ENCODE measurements around the gene GTPBP2.

The GTPBP2 gene

DNA sequence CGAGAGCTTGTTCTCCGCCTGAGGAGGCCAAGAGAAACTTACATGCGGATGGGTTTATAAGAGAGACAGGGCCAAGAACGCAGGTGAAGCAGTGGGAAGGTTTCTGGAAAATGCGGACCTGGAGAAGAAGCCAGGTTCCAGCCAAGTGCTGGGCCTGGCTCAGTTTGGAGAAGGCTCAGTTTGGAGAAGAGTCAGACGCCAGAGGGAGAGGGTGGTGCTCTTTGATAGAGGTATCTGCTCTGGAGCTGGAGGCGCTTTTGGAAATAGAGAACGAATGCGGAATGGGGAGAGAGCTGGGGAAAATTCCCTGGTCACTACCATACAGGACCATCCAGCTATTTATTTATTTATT lies 16.5 kb upstream of the GTPBP2 start:
- peak overlapping the region; percentile 37; the same call in 1 of the 2 replicates for H3K4me3 ChIP-seq (ENCODE audit: low read depth, low read length)
- CTCF ChIA-PET: interaction anchor here (0.5 to 3.2 kb wide), 8 partner anchors 10 to 517 kb away, joined by 3 to 14 read pairs (median 4); partner anchors contain the start of gene MAD2L1BP
- peak overlapping the region; percentile 46; the same call in 1 of the 2 replicates for H3K27ac ChIP-seq (ENCODE audit: extremely low read depth, low read depth, low read length)
- peaks cover 15 to 16% of the 10 kb centered on the region in 2 experiments; a peak in 2 of 3 replicates for H3K36me3 ChIP-seq (ENCODE audit: control insufficient read depth in 2 of 2, insufficient read depth in 1 of 2, low read length in 2 of 2)
- TF ChIP-seq, protein P1, sequence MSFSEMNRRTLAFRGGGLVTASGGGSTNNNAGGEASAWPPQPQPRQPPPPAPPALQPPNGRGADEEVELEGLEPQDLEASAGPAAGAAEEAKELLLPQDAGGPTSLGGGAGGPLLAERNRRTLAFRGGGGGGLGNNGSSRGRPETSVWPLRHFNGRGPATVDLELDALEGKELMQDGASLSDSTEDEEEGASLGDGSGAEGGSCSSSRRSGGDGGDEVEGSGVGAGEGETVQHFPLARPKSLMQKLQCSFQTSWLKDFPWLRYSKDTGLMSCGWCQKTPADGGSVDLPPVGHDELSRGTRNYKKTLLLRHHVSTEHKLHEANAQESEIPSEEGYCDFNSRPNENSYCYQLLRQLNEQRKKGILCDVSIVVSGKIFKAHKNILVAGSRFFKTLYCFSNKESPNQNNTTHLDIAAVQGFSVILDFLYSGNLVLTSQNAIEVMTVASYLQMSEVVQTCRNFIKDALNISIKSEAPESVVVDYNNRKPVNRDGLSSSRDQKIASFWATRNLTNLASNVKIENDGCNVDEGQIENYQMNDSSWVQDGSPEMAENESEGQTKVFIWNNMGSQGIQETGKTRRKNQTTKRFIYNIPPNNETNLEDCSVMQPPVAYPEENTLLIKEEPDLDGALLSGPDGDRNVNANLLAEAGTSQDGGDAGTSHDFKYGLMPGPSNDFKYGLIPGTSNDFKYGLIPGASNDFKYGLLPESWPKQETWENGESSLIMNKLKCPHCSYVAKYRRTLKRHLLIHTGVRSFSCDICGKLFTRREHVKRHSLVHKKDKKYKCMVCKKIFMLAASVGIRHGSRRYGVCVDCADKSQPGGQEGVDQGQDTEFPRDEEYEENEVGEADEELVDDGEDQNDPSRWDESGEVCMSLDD (tag by site-specific recombination; IDR thresholded peaks at IDR 0.05): no peak
- no peak for TF ChIP-seq OSR2 (tag by site-specific recombination; IDR thresholded peaks at IDR 0.05)
- no peak for TF ChIP-seq ZNF19 (tag by site-specific recombination; IDR thresholded peaks at IDR 0.05; ENCODE audit: low read depth)
- TF ChIP-seq ZNF223 (tag by site-specific recombination; IDR thresholded peaks at IDR 0.05): no peak
- no peak for TF ChIP-seq ZNF555 (tag by site-specific recombination; conservative IDR thresholded peaks at IDR 0.05)
- H3K4me1 ChIP-seq (ENCODE audit: control insufficient read depth, insufficient read depth, low read length): peaks cover 7% of the 10 kb centered on the region
- H3K9me3 ChIP-seq (ENCODE audit: control insufficient read depth, insufficient read depth, low read depth, low read length): no peaks in the 10 kb centered on the region
- POLR2A ChIA-PET: interaction anchor here (0.5 to 5.3 kb wide), 8 partner anchors 9 to 601 kb away, joined by 3 to 40 read pairs (median 4); partner anchors contain the start of genes GTPBP2, HSP90AB1, MAD2L1BP and VEGFA

DNA sequence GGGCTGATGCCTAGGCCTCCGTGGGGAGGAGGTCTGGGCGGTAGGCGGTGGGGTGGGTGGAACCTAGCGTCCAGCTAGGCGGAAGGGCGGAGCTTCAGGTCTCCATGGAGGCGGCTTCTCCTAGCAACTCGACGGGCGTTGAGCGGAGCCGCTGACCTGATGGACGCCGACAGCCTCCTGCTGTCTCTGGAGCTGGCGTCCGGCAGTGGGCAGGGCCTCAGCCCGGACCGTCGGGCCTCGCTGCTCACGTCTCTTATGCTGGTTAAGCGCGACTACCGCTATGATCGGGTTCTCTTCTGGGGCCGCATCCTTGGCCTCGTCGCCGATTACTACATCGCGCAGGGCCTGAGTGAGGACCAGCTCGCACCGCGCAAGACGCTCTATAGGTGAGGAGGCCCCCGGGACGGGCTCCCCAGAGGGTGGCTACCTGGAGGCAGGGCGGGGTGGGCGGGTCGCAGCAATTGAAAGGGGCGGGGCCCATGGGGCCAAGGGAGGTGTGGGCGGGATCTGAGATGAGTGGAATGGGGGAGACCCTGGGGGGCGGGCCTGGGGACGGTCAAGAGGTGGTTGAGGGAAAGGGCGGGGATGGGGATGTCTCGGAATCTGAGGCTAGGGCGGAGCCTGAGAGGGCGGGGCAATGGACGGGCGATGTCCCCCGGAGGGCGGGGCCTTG lies 16.0 kb upstream of the GTPBP2 start, which contains the start of gene RSPH9:
TSS of gene RSPH9 (plus strand) at position 97 of the 673 bp plus-strand sequence. CDS start at position 160, 63 bp downstream.
- CTCF ChIA-PET: interaction anchor here (0.5 to 3.2 kb wide), 9 partner anchors 9 to 517 kb away, joined by 3 to 14 read pairs (median 4); partner anchors contain the start of gene MAD2L1BP
- peaks cover 7% of the 10 kb centered on the region for H3K4me1 ChIP-seq (ENCODE audit: control insufficient read depth, insufficient read depth, low read length)
- peak within 1 kb of the TSS; percentile 37 for H3K4me3 ChIP-seq (ENCODE audit: low read depth, low read length)
- peaks cover 17 to 22% of the 10 kb centered on the region in 2 experiments for H3K36me3 ChIP-seq (ENCODE audit: control insufficient read depth in 2 of 2, insufficient read depth in 1 of 2, low read length in 2 of 2)
- peak within 1 kb of the TSS; percentile 46; the same call in 1 of the 2 replicates for H3K27ac ChIP-seq (ENCODE audit: extremely low read depth, low read depth, low read length)
- H3K9me3 ChIP-seq (ENCODE audit: control insufficient read depth, insufficient read depth, low read depth, low read length): no peaks in the 10 kb centered on the region
- POLR2A ChIA-PET: interaction anchor here (0.5 to 5.3 kb wide), 8 partner anchors 9 to 602 kb away, joined by 3 to 40 read pairs (median 4); partner anchors contain the start of genes GTPBP2, HSP90AB1, MAD2L1BP and VEGFA
- TF ChIP-seq SALL2 (tag by site-specific recombination; IDR thresholded peaks at IDR 0.05; ENCODE audit: borderline replicate concordance) (no peak), ZBTB17 (tag by site-specific recombination; IDR thresholded peaks at IDR 0.05) (0 out of 2 replicates have a peak, but pooled peaks have one; percentile 41), ZNF544 (tag by site-specific recombination; IDR thresholded peaks at IDR 0.05) (no peak), ZNF626 (tag by site-specific recombination; IDR thresholded peaks at IDR 0.05) (no peak), ZFP69B (tag by site-specific recombination; IDR thresholded peaks at IDR 0.05) (no peak), ZNF707 (tag by site-specific recombination; IDR thresholded peaks at IDR 0.05) (no peak), TCF7L2 (IDR thresholded peaks at IDR 0.05; ENCODE audit: borderline replicate concordance, low read depth, low read length) (no peak), MEIS1 (CRISPR knock-in tag; IDR thresholded peaks at IDR 0.05; ENCODE audit: borderline replicate concordance) (no peak), ZNF792 (tag by site-specific recombination; IDR thresholded peaks at IDR 0.05) (no peak), ZBTB20 (tag by site-specific recombination; IDR thresholded peaks at IDR 0.05) (no peak)
- TF ChIP-seq, protein P2, sequence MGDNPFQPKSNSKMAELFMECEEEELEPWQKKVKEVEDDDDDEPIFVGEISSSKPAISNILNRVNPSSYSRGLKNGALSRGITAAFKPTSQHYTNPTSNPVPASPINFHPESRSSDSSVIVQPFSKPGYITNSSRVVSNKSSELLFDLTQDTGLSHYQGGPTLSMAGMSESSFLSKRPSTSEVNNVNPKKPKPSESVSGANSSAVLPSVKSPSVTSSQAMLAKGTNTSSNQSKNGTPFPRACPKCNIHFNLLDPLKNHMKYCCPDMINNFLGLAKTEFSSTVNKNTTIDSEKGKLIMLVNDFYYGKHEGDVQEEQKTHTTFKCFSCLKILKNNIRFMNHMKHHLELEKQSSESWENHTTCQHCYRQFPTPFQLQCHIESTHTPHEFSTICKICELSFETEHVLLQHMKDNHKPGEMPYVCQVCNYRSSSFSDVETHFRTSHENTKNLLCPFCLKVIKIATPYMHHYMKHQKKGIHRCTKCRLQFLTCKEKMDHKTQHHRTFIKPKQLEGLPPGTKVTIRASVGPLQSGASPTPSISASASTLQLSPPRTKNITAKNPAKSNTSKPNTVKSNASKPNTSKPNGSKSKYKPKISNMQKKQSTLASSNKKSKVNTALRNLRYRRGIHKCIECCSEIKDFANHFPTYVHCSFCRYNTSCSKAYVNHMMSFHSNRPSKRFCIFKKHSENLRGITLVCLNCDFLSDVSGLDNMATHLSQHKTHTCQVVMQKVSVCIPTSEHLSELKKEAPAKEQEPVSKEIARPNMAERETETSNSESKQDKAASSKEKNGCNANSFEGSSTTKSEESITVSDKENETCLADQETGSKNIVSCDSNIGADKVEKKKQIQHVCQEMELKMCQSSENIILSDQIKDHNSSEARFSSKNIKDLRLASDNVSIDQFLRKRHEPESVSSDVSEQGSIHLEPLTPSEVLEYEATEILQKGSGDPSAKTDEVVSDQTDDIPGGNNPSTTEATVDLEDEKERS (tag by site-specific recombination; IDR thresholded peaks at IDR 0.05): no peak
- TF ChIP-seq, protein P3, sequence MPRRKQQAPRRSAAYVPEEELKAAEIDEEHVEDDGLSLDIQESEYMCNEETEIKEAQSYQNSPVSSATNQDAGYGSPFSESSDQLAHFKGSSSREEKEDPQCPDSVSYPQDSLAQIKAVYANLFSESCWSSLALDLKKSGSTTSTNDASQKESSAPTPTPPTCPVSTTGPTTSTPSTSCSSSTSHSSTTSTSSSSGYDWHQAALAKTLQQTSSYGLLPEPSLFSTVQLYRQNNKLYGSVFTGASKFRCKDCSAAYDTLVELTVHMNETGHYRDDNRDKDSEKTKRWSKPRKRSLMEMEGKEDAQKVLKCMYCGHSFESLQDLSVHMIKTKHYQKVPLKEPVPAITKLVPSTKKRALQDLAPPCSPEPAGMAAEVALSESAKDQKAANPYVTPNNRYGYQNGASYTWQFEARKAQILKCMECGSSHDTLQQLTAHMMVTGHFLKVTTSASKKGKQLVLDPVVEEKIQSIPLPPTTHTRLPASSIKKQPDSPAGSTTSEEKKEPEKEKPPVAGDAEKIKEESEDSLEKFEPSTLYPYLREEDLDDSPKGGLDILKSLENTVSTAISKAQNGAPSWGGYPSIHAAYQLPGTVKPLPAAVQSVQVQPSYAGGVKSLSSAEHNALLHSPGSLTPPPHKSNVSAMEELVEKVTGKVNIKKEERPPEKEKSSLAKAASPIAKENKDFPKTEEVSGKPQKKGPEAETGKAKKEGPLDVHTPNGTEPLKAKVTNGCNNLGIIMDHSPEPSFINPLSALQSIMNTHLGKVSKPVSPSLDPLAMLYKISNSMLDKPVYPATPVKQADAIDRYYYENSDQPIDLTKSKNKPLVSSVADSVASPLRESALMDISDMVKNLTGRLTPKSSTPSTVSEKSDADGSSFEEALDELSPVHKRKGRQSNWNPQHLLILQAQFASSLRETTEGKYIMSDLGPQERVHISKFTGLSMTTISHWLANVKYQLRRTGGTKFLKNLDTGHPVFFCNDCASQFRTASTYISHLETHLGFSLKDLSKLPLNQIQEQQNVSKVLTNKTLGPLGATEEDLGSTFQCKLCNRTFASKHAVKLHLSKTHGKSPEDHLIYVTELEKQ (tag by site-specific recombination; IDR thresholded peaks at IDR 0.05; ENCODE audit: borderline replicate concordance): no peak
- TF ChIP-seq, protein P4, sequence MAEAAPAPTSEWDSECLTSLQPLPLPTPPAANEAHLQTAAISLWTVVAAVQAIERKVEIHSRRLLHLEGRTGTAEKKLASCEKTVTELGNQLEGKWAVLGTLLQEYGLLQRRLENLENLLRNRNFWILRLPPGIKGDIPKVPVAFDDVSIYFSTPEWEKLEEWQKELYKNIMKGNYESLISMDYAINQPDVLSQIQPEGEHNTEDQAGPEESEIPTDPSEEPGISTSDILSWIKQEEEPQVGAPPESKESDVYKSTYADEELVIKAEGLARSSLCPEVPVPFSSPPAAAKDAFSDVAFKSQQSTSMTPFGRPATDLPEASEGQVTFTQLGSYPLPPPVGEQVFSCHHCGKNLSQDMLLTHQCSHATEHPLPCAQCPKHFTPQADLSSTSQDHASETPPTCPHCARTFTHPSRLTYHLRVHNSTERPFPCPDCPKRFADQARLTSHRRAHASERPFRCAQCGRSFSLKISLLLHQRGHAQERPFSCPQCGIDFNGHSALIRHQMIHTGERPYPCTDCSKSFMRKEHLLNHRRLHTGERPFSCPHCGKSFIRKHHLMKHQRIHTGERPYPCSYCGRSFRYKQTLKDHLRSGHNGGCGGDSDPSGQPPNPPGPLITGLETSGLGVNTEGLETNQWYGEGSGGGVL (tag by site-specific recombination; IDR thresholded peaks at IDR 0.05): no peak
- TF ChIP-seq, protein P5, sequence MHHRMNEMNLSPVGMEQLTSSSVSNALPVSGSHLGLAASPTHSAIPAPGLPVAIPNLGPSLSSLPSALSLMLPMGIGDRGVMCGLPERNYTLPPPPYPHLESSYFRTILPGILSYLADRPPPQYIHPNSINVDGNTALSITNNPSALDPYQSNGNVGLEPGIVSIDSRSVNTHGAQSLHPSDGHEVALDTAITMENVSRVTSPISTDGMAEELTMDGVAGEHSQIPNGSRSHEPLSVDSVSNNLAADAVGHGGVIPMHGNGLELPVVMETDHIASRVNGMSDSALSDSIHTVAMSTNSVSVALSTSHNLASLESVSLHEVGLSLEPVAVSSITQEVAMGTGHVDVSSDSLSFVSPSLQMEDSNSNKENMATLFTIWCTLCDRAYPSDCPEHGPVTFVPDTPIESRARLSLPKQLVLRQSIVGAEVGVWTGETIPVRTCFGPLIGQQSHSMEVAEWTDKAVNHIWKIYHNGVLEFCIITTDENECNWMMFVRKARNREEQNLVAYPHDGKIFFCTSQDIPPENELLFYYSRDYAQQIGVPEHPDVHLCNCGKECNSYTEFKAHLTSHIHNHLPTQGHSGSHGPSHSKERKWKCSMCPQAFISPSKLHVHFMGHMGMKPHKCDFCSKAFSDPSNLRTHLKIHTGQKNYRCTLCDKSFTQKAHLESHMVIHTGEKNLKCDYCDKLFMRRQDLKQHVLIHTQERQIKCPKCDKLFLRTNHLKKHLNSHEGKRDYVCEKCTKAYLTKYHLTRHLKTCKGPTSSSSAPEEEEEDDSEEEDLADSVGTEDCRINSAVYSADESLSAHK (tag by site-specific recombination; IDR thresholded peaks at IDR 0.05): no peak
